B cell (primary cell): ENCODE data around the gene SMARCE1.
"Not testable (repeated sequence)": the region's sequence is repeated elsewhere in the genome, so short reads cannot be mapped to it uniquely, and the experiment has no call there.

Experiments
- CTCF ChIP-seq: fragments of 200-600 bp; IDR thresholded peaks from one replicate; pipeline ENCODE4 v1.8.0; 2022; ENCODE audit warnings: antibody characterized with exemption, mild to moderate bottlenecking
- EZH2 ChIP-seq: IDR thresholded peaks from 2 replicates; pipeline ENCODE4 v1.6.1; 2012; ENCODE audit warnings: borderline replicate concordance, low read depth, mild to moderate bottlenecking, moderate library complexity, low read length; ENCODE audit not compliant: insufficient read depth, poor library complexity, severe bottlenecking

GRCh38 chr17:40584950-40585349 lies 62.7 kb downstream of the SMARCE1 start:
- TF ChIP-seq CTCF, EZH2: not testable (repeated sequence)
